SK-N-MC (cell line): ENCODE results near the gene CUTC.

Source experiments
- EZH2 ChIP-seq: fragments of 200-600 bp; sonication (generic); IDR thresholded peaks from one replicate; pipeline ENCODE4 v1.6.1; 2017; ENCODE audit warnings: antibody characterized with exemption
- POLR2AphosphoS5 ChIP-seq: IDR thresholded peaks from 2 replicates; pipeline ENCODE4 v1.6.1; 2012; ENCODE audit warnings: mild to moderate bottlenecking, low read depth, low read length, borderline replicate concordance

DNA sequence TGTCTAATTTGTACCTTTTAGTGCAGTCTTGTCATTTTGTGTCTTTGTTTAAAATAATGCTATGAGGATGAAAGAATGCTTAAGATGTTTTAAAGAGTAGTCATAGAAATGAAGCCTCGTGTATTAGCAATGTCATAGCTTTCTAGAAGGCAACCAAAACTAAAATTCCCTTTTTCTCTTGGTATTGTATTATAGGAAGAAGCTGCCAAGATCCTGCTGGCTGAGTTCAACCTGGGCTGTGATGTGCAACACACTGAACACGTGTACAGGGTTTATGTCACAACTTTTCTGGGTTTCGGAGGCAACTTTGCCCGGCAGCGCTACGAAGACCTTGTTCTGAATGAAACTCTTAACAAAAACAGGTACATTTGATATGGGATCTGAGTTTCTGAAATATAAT lies 36.3 kb upstream of the CUTC start:
- TF ChIP-seq EZH2 (no peak), POLR2AphosphoS5 (no peak)
